K562 (cell line): ENCODE measurements around the gene CNNM2. TPM values are rescaled to one million over a fixed set of nuclear protein-coding genes. Genes with fewer than 3 reads are reported as not detected.
A peak's percentile ranks its signal among the peaks of the same experiment; 100 is the strongest.

Experiments used
- CHAMP1 ChIP-seq: fragments of 450-650 bp; IDR thresholded peaks from 2 replicates; pipeline ENCODE4 v1.6.1; 2016; ENCODE audit warnings: mild to moderate bottlenecking
- CHD1 ChIP-seq: fragments of 200-600 bp; sonication (generic); IDR thresholded peaks from one replicate; pipeline ENCODE4 v1.6.1; 2012; ENCODE audit warnings: mild to moderate bottlenecking, moderate library complexity, low read length, inconsistent platforms
- ETV6 ChIP-seq, 3 experiments: fragments of 150-350 bp in 1 of 3; sonication (generic) in 1 of 3; formaldehyde crosslinking in 1 of 3; IDR thresholded peaks; 2 replicates each; pipeline versions ENCODE4 v1.6.1 to v1.8.0; 2014 to 2022; ENCODE audit warnings: borderline replicate concordance in 2 of 3, low read depth in 2 of 3, antibody characterized with exemption in 1 of 3, low read length in 1 of 3, mild to moderate bottlenecking in 1 of 3, missing genetic modification reagents in 1 of 3
- FOXA3 ChIP-seq, 2 experiments: fragments of 450-650 bp in 1 of 2; sonication (generic) in 1 of 2; formaldehyde crosslinking; IDR thresholded peaks in 1 of 2; conservative IDR thresholded peaks in 1 of 2; 2 replicates each; pipeline versions ENCODE4 v1.4.0 to v1.8.0; 2020 to 2022; ENCODE audit warnings: mild to moderate bottlenecking in 2 of 2, missing genetic modification reagents in 1 of 2
- GATA2 ChIP-seq: sonication (generic); formaldehyde crosslinking; IDR thresholded peaks from 2 replicates; pipeline ENCODE4 v1.4.0; 2020; ENCODE audit warnings: mild to moderate bottlenecking, missing genetic modification reagents
- HNRNPH1 ChIP-seq: fragments of 200-400 bp; formaldehyde crosslinking; optimal IDR thresholded peaks from 2 replicates; pipeline ENCODE3; 2017; ENCODE audit warnings: low read depth, mild to moderate bottlenecking, low read length, moderate library complexity
- PHTF2 ChIP-seq: fragments of 250-450 bp; sonication (Bioruptor Pico); IDR thresholded peaks from 2 replicates; pipeline ENCODE4 v1.5.0; 2021; ENCODE audit warnings: mild to moderate bottlenecking
- PTTG1 ChIP-seq: fragments of 450-650 bp; IDR thresholded peaks from 2 replicates; pipeline ENCODE4 v1.6.1; 2016; ENCODE audit warnings: low read depth, mild to moderate bottlenecking, missing genetic modification characterization, missing compliant biosample characterization
- TARDBP ChIP-seq: fragments of 450-650 bp; IDR thresholded peaks from 2 replicates; pipeline ENCODE4 v1.6.1; 2016
- TEAD4 ChIP-seq, 2 experiments: sonication (generic) in 1 of 2; formaldehyde crosslinking in 1 of 2; IDR thresholded peaks; 2 replicates each; pipeline versions ENCODE4 v1.6.1 to v1.8.0; 2012 to 2022; ENCODE audit warnings: borderline replicate concordance in 1 of 2, inconsistent platforms in 1 of 2, low read length in 1 of 2, mild to moderate bottlenecking in 1 of 2, missing genetic modification reagents in 1 of 2
- ZNF561 ChIP-seq: fragments of 450-650 bp; formaldehyde crosslinking; conservative IDR thresholded peaks from 2 replicates; pipeline ENCODE4 v1.4.0; 2020; ENCODE audit warnings: mild to moderate bottlenecking, moderate library complexity
- ZNF766 ChIP-seq: fragments of 200-800 bp; sonication (Bioruptor generic); conservative IDR thresholded peaks from 2 replicates; pipeline ENCODE4 v1.6.1; 2016; ENCODE audit warnings: missing genetic modification characterization, missing compliant biosample characterization
- polyA plus RNA-seq, 8 experiments: library from polyadenylated mRNA; depleted of rRNA in 4 of 8; stranded (reverse) in 5 of 8; unstranded in 3 of 8; fragments of >200 nt; fragmentation: Nextera tagmentation in 2 of 8; fragmentation: Illumina TruSeq in 1 of 8; extraction: Ambion mirVana in 2 of 8; extraction: Trizol in 1 of 8; gene quantifications; 2 replicates each; pipeline versions ENCODE4 v1.2.1 to v1.2.3, GENCODE V29; 2011 to 2014; ENCODE audit warnings: inconsistent platforms in 1 of 8, missing spikeins in 1 of 8
- total RNA-seq, 7 experiments: library from RNA; depleted of rRNA in 6 of 7; stranded (reverse); fragments of >200 nt in 6 of 7; fragmentation: Illumina TruSeq in 2 of 7; extraction: Trizol in 2 of 7; gene quantifications; 2 replicates each; pipeline versions ENCODE4 v1.2.1 to v1.2.3, GENCODE V29; 2011 to 2021; ENCODE audit warnings: low replicate concordance in 1 of 7
- TF ChIP-seq, protein P1 (sequence below): fragments of 250-450 bp; sonication (Bioruptor Pico); IDR thresholded peaks from 2 replicates; pipeline ENCODE4 v1.5.0; 2021

Gene CNNM2
- total and polyA plus RNA-seq, 9 of the 15 experiments (the other 6 are each of a cell fraction or from before 2014, with no cell fraction given): 0.21 to 5.0 (median 1.3) TPM

- TF ChIP-seq, protein P1, sequence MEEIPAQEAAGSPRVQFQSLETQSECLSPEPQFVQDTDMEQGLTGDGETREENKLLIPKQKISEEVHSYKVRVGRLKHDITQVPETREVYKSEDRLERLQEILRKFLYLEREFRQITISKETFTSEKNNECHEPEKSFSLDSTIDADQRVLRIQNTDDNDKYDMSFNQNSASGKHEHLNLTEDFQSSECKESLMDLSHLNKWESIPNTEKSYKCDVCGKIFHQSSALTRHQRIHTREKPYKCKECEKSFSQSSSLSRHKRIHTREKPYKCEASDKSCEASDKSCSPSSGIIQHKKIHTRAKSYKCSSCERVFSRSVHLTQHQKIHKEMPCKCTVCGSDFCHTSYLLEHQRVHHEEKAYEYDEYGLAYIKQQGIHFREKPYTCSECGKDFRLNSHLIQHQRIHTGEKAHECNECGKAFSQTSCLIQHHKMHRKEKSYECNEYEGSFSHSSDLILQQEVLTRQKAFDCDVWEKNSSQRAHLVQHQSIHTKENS (CRISPR knock-in tag): no peak
- TF ChIP-seq HNRNPH1 (no peak), ETV6 (IDR thresholded peaks at IDR 0.05; ENCODE audit: borderline replicate concordance in 1 of 2, low read depth in 2 of 2, low read length in 1 of 2) (no peak), ETV6 (CRISPR knock-in tag; IDR thresholded peaks at IDR 0.05; ENCODE audit: borderline replicate concordance) (no peak), PHTF2 (CRISPR knock-in tag) (no peak), CHD1 (no peak), GATA2 (CRISPR knock-in tag) (peak; percentile 57; the same call in 1 of the 2 replicates), FOXA3 (CRISPR knock-in tag; conservative IDR thresholded peaks at IDR 0.05 in 1 of 2, IDR thresholded peaks at IDR 0.05 in 1 of 2) (peak in 1 of 2 experiments; percentile 51; a peak in 1 of 4 replicates), CHAMP1 (0 out of 2 replicates have a peak, but pooled peaks have one; percentile 16), TEAD4 (IDR thresholded peaks at IDR 0.05; ENCODE audit: low read length) (peak; percentile 61), TEAD4 (CRISPR knock-in tag; IDR thresholded peaks at IDR 0.05; ENCODE audit: borderline replicate concordance) (no peak), PTTG1 (tag) (no peak), ZNF561 (CRISPR knock-in tag) (no peak), ZNF766 (CRISPR knock-in tag) (no peak), TARDBP (no peak)
Measured at GRCh38 chr10:102959360-102959759, 41.3 kb downstream of the CNNM2 start (continued).
